HEK293 (cell line): ENCODE data around the gene KIAA1755.
A peak's percentile ranks its signal among the peaks of the same experiment; 100 is the strongest.

ENCODE experiments used
- CTCF ChIA-PET: fragments of 350-600 bp; formaldehyde crosslinking; extraction: SDS; loops from one replicate; lab custom pipeline; 2021; ENCODE audit warnings: antibody characterized with exemption; lab: Yijun Ruan, JAX
- POLR2A ChIA-PET: fragments of 300-600 bp; formaldehyde crosslinking; extraction: SDS; loops from one replicate; lab custom pipeline; 2020; ENCODE audit warnings: antibody characterized with exemption, inconsistent platforms; lab: Yijun Ruan, JAX
- H3K27ac ChIP-seq: fragments of 200-500 bp; sonication (Bioruptor generic); 2 replicates; pipeline ENCODE4 v1.5.1; 2014; ENCODE audit warnings: low read depth, low read length, control low read depth, inconsistent platforms; ENCODE audit errors: extremely low read depth
- H3K36me3 ChIP-seq, 2 experiments: fragments of 200-500 bp in 1 of 2; sonication (Bioruptor generic) in 1 of 2; 1 replicate in 1 of 2; 2 replicates in 1 of 2; pipeline ENCODE4 v1.5.1; 2014 to 2017; ENCODE audit warnings: inconsistent platforms in 2 of 2, low read length in 2 of 2; ENCODE audit not compliant: control insufficient read depth in 2 of 2, insufficient read depth in 1 of 2
- H3K4me1 ChIP-seq: fragments of 200-500 bp; sonication (Bioruptor generic); 2 replicates; pipeline ENCODE4 v1.5.1; 2014; ENCODE audit warnings: mild to moderate bottlenecking, low read length, inconsistent platforms; ENCODE audit not compliant: control insufficient read depth, insufficient read depth
- H3K4me3 ChIP-seq: 2 replicates; pipeline ENCODE4 v1.5.1; 2011; ENCODE audit warnings: low read depth, mild to moderate bottlenecking, control low read depth, low read length, moderate library complexity
- H3K9me3 ChIP-seq: fragments of 200-500 bp; sonication (Bioruptor generic); 2 replicates; pipeline ENCODE4 v1.5.1; 2014; ENCODE audit warnings: low read depth, low read length, inconsistent platforms; ENCODE audit not compliant: control insufficient read depth, insufficient read depth
- GLIS2 ChIP-seq: fragments of 450-650 bp; formaldehyde crosslinking; IDR thresholded peaks from 2 replicates; pipeline ENCODE4 v1.5.1; 2016; ENCODE audit warnings: missing biosample characterization, missing genetic modification characterization
- HOXC10 ChIP-seq: sonication (generic); formaldehyde crosslinking; IDR thresholded peaks from 2 replicates; pipeline ENCODE4 v1.8.1; 2023; ENCODE audit warnings: mild to moderate bottlenecking, missing genetic modification reagents
- KLF16 ChIP-seq: fragments of 450-650 bp; formaldehyde crosslinking; IDR thresholded peaks from 2 replicates; pipeline ENCODE4 v1.5.1; 2017; ENCODE audit warnings: missing biosample characterization, missing genetic modification characterization
- ZBTB21 ChIP-seq: fragments of 450-650 bp; formaldehyde crosslinking; IDR thresholded peaks from 2 replicates; pipeline ENCODE4 v1.5.1; 2017; ENCODE audit warnings: missing biosample characterization, missing genetic modification characterization
- ZBTB8A ChIP-seq: fragments of 450-650 bp; formaldehyde crosslinking; IDR thresholded peaks from 2 replicates; pipeline ENCODE4 v1.5.1; 2016; ENCODE audit warnings: missing biosample characterization, missing genetic modification characterization
- ZEB2 ChIP-seq: fragments of 450-650 bp; formaldehyde crosslinking; IDR thresholded peaks from 2 replicates; pipeline ENCODE4 v1.5.1; 2016; ENCODE audit warnings: missing biosample characterization, missing genetic modification characterization
- ZNF114 ChIP-seq: fragments of 450-650 bp; formaldehyde crosslinking; IDR thresholded peaks from 2 replicates; pipeline ENCODE4 v1.5.0; 2017; ENCODE audit warnings: missing biosample characterization, missing genetic modification characterization
- ZNF214 ChIP-seq: fragments of 450-650 bp; formaldehyde crosslinking; IDR thresholded peaks from 2 replicates; pipeline ENCODE4 v1.5.1; 2017; ENCODE audit warnings: missing biosample characterization, mild to moderate bottlenecking, missing genetic modification characterization, borderline replicate concordance
- ZNF341 ChIP-seq: fragments of 450-650 bp; formaldehyde crosslinking; IDR thresholded peaks from 2 replicates; pipeline ENCODE4; 2016; ENCODE audit warnings: low read depth, missing biosample characterization, missing genetic modification characterization
- ZNF561 ChIP-seq: fragments of 450-650 bp; IDR thresholded peaks from 2 replicates; pipeline ENCODE4 v1.5.1; 2018; ENCODE audit warnings: missing biosample characterization, missing genetic modification characterization, borderline replicate concordance
- ZNF626 ChIP-seq: fragments of 450-650 bp; sonication (Bioruptor Pico); formaldehyde crosslinking; IDR thresholded peaks from 2 replicates; pipeline ENCODE4 v1.5.1; 2018; ENCODE audit warnings: missing biosample characterization, missing genetic modification characterization, inconsistent platforms
- TF ChIP-seq, protein P1 (sequence below): fragments of 450-650 bp; formaldehyde crosslinking; IDR thresholded peaks from 2 replicates; pipeline ENCODE4 v1.5.1; 2016; ENCODE audit warnings: missing biosample characterization, missing genetic modification characterization, low read depth
- TF ChIP-seq, protein P2 (sequence below): fragments of 450-650 bp; formaldehyde crosslinking; IDR thresholded peaks from 2 replicates; pipeline ENCODE4 v1.5.1; 2017; ENCODE audit warnings: missing biosample characterization, missing genetic modification characterization
- TF ChIP-seq, protein P3 (sequence below): fragments of 450-650 bp; formaldehyde crosslinking; IDR thresholded peaks from 2 replicates; pipeline ENCODE4 v1.5.1; 2017; ENCODE audit warnings: missing biosample characterization, missing genetic modification characterization
- TF ChIP-seq, protein P4 (sequence below): fragments of 450-650 bp; formaldehyde crosslinking; IDR thresholded peaks from 2 replicates; pipeline ENCODE4 v1.5.1; 2016; ENCODE audit warnings: missing biosample characterization, missing genetic modification characterization

KIAA1755 gene

DNA sequence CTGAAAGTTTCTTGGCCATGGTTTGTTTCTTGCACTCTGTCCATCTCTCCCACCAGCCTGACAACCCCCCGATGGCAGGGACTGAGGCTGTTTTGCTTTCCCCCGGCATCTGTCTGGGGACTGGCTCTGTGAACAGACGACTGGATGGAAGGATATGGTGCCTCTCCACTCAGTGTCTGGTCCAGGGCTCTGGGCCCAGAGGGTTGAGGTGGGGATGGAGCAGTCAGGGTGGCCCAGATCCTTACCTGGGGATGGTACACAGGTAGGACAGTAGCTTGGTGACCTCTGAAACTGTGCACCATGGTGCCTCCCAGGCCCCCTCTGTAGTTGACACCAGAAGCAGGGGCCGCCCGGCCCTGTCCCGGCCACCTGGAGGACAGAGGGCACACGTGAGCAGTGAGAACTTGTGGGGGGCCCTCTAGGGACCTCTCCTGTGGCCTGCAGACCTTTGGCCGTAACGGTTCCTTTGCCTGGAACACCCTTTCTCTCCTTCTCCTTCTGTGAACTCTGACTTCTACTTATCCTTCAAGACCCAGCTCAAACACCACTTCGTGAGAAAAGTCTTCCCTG, 29.5 kb downstream of the KIAA1755 start:
- ChIA-PET CTCF (interaction anchor here (0.5 to 0.9 kb wide), 3 partner anchors 72 to 132 kb away, joined by 3 read pairs; partner anchors contain the start of gene BPI), POLR2A (no interaction called here)
- TF ChIP-seq GLIS2 (tag by site-specific recombination) = no peak
- no peak for TF ChIP-seq ZNF626 (tag by site-specific recombination)
- no peak for TF ChIP-seq KLF16
- no peak for TF ChIP-seq ZEB2 (tag by site-specific recombination)
- TF ChIP-seq ZNF561 = no peak
- TF ChIP-seq, protein P1, sequence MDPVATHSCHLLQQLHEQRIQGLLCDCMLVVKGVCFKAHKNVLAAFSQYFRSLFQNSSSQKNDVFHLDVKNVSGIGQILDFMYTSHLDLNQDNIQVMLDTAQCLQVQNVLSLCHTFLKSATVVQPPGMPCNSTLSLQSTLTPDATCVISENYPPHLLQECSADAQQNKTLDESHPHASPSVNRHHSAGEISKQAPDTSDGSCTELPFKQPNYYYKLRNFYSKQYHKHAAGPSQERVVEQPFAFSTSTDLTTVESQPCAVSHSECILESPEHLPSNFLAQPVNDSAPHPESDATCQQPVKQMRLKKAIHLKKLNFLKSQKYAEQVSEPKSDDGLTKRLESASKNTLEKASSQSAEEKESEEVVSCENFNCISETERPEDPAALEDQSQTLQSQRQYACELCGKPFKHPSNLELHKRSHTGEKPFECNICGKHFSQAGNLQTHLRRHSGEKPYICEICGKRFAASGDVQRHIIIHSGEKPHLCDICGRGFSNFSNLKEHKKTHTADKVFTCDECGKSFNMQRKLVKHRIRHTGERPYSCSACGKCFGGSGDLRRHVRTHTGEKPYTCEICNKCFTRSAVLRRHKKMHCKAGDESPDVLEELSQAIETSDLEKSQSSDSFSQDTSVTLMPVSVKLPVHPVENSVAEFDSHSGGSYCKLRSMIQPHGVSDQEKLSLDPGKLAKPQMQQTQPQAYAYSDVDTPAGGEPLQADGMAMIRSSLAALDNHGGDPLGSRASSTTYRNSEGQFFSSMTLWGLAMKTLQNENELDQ (tag by site-specific recombination) = no peak
- no peak for TF ChIP-seq ZNF114
- TF ChIP-seq ZBTB21 (tag by site-specific recombination) = no peak
- TF ChIP-seq, protein P2, sequence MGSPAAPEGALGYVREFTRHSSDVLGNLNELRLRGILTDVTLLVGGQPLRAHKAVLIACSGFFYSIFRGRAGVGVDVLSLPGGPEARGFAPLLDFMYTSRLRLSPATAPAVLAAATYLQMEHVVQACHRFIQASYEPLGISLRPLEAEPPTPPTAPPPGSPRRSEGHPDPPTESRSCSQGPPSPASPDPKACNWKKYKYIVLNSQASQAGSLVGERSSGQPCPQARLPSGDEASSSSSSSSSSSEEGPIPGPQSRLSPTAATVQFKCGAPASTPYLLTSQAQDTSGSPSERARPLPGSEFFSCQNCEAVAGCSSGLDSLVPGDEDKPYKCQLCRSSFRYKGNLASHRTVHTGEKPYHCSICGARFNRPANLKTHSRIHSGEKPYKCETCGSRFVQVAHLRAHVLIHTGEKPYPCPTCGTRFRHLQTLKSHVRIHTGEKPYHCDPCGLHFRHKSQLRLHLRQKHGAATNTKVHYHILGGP (tag by site-specific recombination) = no peak
- TF ChIP-seq ZNF214 = no peak
- TF ChIP-seq, protein P3, sequence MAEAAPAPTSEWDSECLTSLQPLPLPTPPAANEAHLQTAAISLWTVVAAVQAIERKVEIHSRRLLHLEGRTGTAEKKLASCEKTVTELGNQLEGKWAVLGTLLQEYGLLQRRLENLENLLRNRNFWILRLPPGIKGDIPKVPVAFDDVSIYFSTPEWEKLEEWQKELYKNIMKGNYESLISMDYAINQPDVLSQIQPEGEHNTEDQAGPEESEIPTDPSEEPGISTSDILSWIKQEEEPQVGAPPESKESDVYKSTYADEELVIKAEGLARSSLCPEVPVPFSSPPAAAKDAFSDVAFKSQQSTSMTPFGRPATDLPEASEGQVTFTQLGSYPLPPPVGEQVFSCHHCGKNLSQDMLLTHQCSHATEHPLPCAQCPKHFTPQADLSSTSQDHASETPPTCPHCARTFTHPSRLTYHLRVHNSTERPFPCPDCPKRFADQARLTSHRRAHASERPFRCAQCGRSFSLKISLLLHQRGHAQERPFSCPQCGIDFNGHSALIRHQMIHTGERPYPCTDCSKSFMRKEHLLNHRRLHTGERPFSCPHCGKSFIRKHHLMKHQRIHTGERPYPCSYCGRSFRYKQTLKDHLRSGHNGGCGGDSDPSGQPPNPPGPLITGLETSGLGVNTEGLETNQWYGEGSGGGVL (tag by site-specific recombination) = no peak
- TF ChIP-seq ZNF341 (tag by site-specific recombination) = no peak
- no peak for TF ChIP-seq ZBTB8A (tag by site-specific recombination)
- Histone ChIP-seq H3K4me3 (no peak overlapping the region), H3K9me3 (no peaks in the 10 kb centered on the region), H3K4me1 (no peaks in the 10 kb centered on the region), H3K27ac (no peak overlapping the region), H3K36me3 (no peaks in the 10 kb centered on the region)

DNA sequence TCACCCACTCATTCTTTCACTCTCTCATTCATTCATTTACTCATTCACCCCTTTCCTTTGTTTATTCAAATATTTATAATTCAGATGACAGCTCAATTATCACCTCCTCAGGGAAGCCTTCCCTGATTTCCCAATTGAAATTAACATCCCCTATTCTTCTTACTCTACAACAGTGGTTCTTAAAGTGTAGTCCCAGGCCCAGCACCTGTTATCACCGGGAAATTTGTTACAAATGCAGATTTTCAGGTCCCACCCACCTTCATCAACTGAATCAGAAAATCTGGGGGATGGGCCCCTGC, 30.3 kb downstream of the KIAA1755 start:
- CTCF ChIA-PET = interaction anchor here (0.6 to 1.3 kb wide), 5 partner anchors 9 to 101 kb away, joined by 3 to 6 read pairs (median 5); no protein-coding TSS in a partner anchor
- H3K36me3 ChIP-seq = no peaks in the 10 kb centered on the region
- no peaks in the 10 kb centered on the region for H3K4me1 ChIP-seq
- H3K9me3 ChIP-seq = no peaks in the 10 kb centered on the region
- no peak overlapping the region for H3K4me3 ChIP-seq
- no peak overlapping the region for H3K27ac ChIP-seq
- no peak for TF ChIP-seq HOXC10 (CRISPR knock-in tag)
- POLR2A ChIA-PET = no interaction called here

DNA sequence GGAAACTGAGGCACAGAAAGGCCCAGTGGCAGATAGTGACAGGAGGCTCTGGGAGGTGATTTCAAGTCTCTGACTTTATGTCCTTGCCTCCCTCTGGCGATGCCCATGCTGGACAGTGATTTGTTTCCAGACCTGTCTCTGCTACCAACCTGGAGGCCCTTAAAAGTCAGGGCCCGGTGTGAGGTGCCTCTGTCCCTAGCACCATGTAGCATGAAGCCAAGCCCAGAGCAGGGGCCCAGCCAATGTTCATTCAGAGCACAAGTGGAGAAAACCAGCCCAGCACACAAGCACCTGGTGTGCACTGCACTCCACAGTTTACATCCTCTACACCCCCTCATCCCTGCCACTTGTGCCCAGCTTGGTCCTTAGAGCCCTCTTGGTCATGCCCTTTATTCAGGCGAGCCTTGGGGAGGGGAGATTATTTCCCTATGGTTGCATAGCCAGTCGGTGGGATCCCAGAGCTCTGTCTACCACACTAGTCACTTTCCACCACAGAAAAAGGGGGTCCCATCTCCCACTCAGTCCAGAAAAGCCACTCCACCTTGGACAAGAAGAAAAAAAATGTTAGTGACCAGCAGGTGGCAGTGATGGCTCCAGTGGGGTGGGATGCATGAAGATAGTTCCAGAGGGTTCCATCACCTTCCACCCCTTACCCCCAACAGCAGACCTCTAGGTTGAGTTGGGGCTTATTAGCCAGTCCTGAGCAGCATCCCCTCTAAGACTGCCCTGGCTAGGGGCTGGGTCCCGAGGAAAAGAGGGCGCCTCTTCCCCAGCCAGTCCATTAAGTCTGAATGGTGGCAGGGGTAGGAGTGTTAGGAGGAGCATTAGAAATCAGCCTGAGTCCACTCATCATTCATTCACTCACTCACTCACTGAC, 30.9 kb downstream of the KIAA1755 start:
- CTCF ChIA-PET = interaction anchor here (0.6 to 1.9 kb wide), 8 partner anchors 8 to 102 kb away, joined by 3 to 8 read pairs (median 5); no protein-coding TSS in a partner anchor
- Histone ChIP-seq H3K36me3 (no peaks in the 10 kb centered on the region), H3K27ac (no peak overlapping the region), H3K4me3 (no peak overlapping the region)
- POLR2A ChIA-PET = no interaction called here
- TF ChIP-seq, protein P4, sequence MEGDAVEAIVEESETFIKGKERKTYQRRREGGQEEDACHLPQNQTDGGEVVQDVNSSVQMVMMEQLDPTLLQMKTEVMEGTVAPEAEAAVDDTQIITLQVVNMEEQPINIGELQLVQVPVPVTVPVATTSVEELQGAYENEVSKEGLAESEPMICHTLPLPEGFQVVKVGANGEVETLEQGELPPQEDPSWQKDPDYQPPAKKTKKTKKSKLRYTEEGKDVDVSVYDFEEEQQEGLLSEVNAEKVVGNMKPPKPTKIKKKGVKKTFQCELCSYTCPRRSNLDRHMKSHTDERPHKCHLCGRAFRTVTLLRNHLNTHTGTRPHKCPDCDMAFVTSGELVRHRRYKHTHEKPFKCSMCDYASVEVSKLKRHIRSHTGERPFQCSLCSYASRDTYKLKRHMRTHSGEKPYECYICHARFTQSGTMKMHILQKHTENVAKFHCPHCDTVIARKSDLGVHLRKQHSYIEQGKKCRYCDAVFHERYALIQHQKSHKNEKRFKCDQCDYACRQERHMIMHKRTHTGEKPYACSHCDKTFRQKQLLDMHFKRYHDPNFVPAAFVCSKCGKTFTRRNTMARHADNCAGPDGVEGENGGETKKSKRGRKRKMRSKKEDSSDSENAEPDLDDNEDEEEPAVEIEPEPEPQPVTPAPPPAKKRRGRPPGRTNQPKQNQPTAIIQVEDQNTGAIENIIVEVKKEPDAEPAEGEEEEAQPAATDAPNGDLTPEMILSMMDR (tag by site-specific recombination) = peak; percentile 31; the same call in 1 of the 2 replicates
- TF ChIP-seq, protein P1 (tag by site-specific recombination) = no peak
- TF ChIP-seq, all 188 proteins: peak for 1
- Histone ChIP-seq H3K4me1 (no peaks in the 10 kb centered on the region), H3K9me3 (no peaks in the 10 kb centered on the region)
